H1 (cell line): Measurements from ENCODE around the gene SLC25A30. TPM values are rescaled to one million over a fixed set of nuclear protein-coding genes. Genes with fewer than 3 reads are reported as not detected.

ENCODE experiments used
- CTCF ChIA-PET: fragments of 300-600 bp; sonication (Branson Sonifier 250); formaldehyde crosslinking; loops from one replicate; lab custom pipeline; 2021; ENCODE audit not compliant: partially characterized antibody; lab: Charles Lee
- POLR2A ChIA-PET: fragments of 300-600 bp; sonication (Branson Sonifier 250); formaldehyde crosslinking; loops from one replicate; lab custom pipeline; 2021; ENCODE audit warnings: inconsistent platforms; ENCODE audit not compliant: partially characterized antibody; lab: Charles Lee
- DNase-seq, 2 experiments: peaks; one replicate each; pipeline versions ENCODE4 v3.0.0 to v3.0.0-alpha.2; 2010 to 2022; ENCODE audit warnings: low spot score in 2 of 2, low read depth in 1 of 2, mixed read lengths in 1 of 2
- FAIRE-seq: peaks from 2 replicates; lab custom pipeline; 2011; peaks lifted over from hg19 to GRCh38; lab: Jason Lieb, UNC
- H2AFZ ChIP-seq: 2 replicates; pipeline ENCODE4 v1.8.1; 2012; ENCODE audit warnings: low read length, inconsistent platforms
- H2AK5ac ChIP-seq: 2 replicates; pipeline ENCODE4 v1.6.1; 2013; ENCODE audit warnings: low read depth, low read length
- H2BK120ac ChIP-seq: replicated peaks from 2 replicates; pipeline ENCODE3; 2013; ENCODE audit warnings: low read depth, low read length, inconsistent platforms
- H2BK12ac ChIP-seq: 2 replicates; pipeline ENCODE4 v1.6.1; 2013; ENCODE audit warnings: low read depth, low read length
- H2BK15ac ChIP-seq: 2 replicates; pipeline ENCODE4 v1.6.1; 2013; ENCODE audit warnings: low read length
- H2BK20ac ChIP-seq: 2 replicates; pipeline ENCODE4 v1.6.1; 2013; ENCODE audit warnings: low read length
- H2BK5ac ChIP-seq: 2 replicates; pipeline ENCODE4 v1.6.1; 2013; ENCODE audit warnings: low read depth, low read length
- H3K14ac ChIP-seq: 2 replicates; pipeline ENCODE4 v1.6.1; 2013; ENCODE audit warnings: inconsistent platforms; ENCODE audit not compliant: insufficient read length
- H3K18ac ChIP-seq: 2 replicates; pipeline ENCODE4 v1.6.1; 2013; ENCODE audit warnings: low read length; ENCODE audit errors: extremely low read depth
- H3K23ac ChIP-seq: 2 replicates; pipeline ENCODE4 v1.6.1; 2013; ENCODE audit warnings: inconsistent platforms; ENCODE audit not compliant: insufficient read length
- H3K23me2 ChIP-seq: 2 replicates; pipeline ENCODE4 v1.6.1; 2013; ENCODE audit warnings: low read depth, low read length
- H3K27ac ChIP-seq: 2 replicates; pipeline ENCODE4 v1.6.1; 2011; ENCODE audit warnings: low read depth, low read length, inconsistent platforms
- H3K27me3 ChIP-seq, 4 experiments: replicated peaks in 1 of 4; 1 replicate in 1 of 4; 2 replicates in 3 of 4; pipeline versions ENCODE4 v1.6.1 to v1.8.1; 2011 to 2013; ENCODE audit warnings: low read length in 3 of 4, mild to moderate bottlenecking in 3 of 4, inconsistent platforms in 2 of 4, mixed read lengths in 2 of 4, moderate library complexity in 1 of 4; ENCODE audit not compliant: control insufficient read depth in 3 of 4, insufficient read depth in 3 of 4; ENCODE audit errors: extremely low read depth in 1 of 4
- H3K36me3 ChIP-seq, 4 experiments: 2 replicates each; pipeline versions ENCODE4 v1.6.1 to v1.8.1; 2011 to 2013; ENCODE audit warnings: mild to moderate bottlenecking in 4 of 4, low read length in 3 of 4, moderate library complexity in 2 of 4, control low read depth in 1 of 4, inconsistent platforms in 1 of 4; ENCODE audit not compliant: insufficient read depth in 4 of 4, control insufficient read depth in 2 of 4
- H3K4ac ChIP-seq: replicated peaks from 2 replicates; pipeline ENCODE3; 2013; ENCODE audit warnings: low read length, low read depth, mixed read lengths, inconsistent platforms; ENCODE audit not compliant: insufficient read length
- H3K4me1 ChIP-seq, 4 experiments: replicated peaks in 1 of 4; 1 replicate in 1 of 4; 2 replicates in 3 of 4; pipeline versions ENCODE4 v1.6.1 to v1.8.1; 2011 to 2013; ENCODE audit warnings: low read length in 3 of 4, inconsistent platforms in 2 of 4, mixed read lengths in 1 of 4; ENCODE audit not compliant: insufficient read depth in 4 of 4, control insufficient read depth in 3 of 4
- H3K4me2 ChIP-seq, 2 experiments: 2 replicates each; pipeline versions ENCODE4 v1.6.1 to v1.8.1; 2011 to 2013; ENCODE audit warnings: low read depth in 2 of 2, low read length in 2 of 2, control low read depth in 1 of 2, inconsistent platforms in 1 of 2, mild to moderate bottlenecking in 1 of 2; ENCODE audit not compliant: insufficient read depth in 1 of 2
- H3K4me3 ChIP-seq, 4 experiments: fragments of 200-600, 300-600 bp in 1 of 4; sonication (generic), shearing (Covaris generic), sonication (Bioruptor Twin) in 1 of 4; 2 replicates each; pipeline versions ENCODE4 v1.5.1 to v1.8.1; 2011 to 2016; ENCODE audit warnings: low read length in 4 of 4, low read depth in 3 of 4, control low read depth in 2 of 4, inconsistent platforms in 2 of 4, mild to moderate bottlenecking in 2 of 4, mixed read lengths in 1 of 4, moderate library complexity in 1 of 4; ENCODE audit not compliant: insufficient read depth in 2 of 4; ENCODE audit errors: extremely low read depth in 1 of 4
- H3K56ac ChIP-seq: replicated peaks from 2 replicates; pipeline ENCODE3; 2013; ENCODE audit warnings: low read depth, mild to moderate bottlenecking, mixed read lengths, low read length, inconsistent platforms; ENCODE audit not compliant: insufficient read length
- H3K79me1 ChIP-seq: 2 replicates; pipeline ENCODE4 v1.6.1; 2013; ENCODE audit warnings: low read depth, low read length, control low read depth
- H3K79me2 ChIP-seq, 2 experiments: 2 replicates each; pipeline versions ENCODE4 v1.6.1 to v1.8.1; 2012 to 2013; ENCODE audit warnings: low read length in 2 of 2, mild to moderate bottlenecking in 2 of 2, inconsistent platforms in 1 of 2; ENCODE audit not compliant: insufficient read depth in 2 of 2, control insufficient read depth in 1 of 2
- H3K9ac ChIP-seq, 4 experiments: replicated peaks in 1 of 4; 1 replicate in 1 of 4; 2 replicates in 3 of 4; pipeline versions ENCODE4 v1.6.1 to v1.8.1; 2011 to 2013; ENCODE audit warnings: low read depth in 3 of 4, low read length in 3 of 4, control low read depth in 2 of 4, mild to moderate bottlenecking in 2 of 4, moderate library complexity in 2 of 4, inconsistent platforms in 1 of 4; ENCODE audit errors: extremely low read depth in 1 of 4
- H3K9me3 ChIP-seq, 2 experiments: 2 replicates each; pipeline versions ENCODE4 v1.6.1 to v1.8.1; 2012 to 2013; ENCODE audit warnings: mild to moderate bottlenecking in 2 of 2, moderate library complexity in 2 of 2, control low read depth in 1 of 2, inconsistent platforms in 1 of 2, low read depth in 1 of 2, low read length in 1 of 2, mixed read lengths in 1 of 2; ENCODE audit not compliant: insufficient read depth in 2 of 2
- H4K20me1 ChIP-seq, 2 experiments: replicated peaks in 1 of 2; 2 replicates each; pipeline versions ENCODE3 to v1.8.1; 2011 to 2013; ENCODE audit warnings: inconsistent platforms in 2 of 2, low read length in 2 of 2, mild to moderate bottlenecking in 1 of 2; ENCODE audit not compliant: insufficient read depth in 2 of 2, control insufficient read depth in 1 of 2
- H4K5ac ChIP-seq: 2 replicates; pipeline ENCODE4 v1.6.1; 2013; ENCODE audit warnings: low read length, low read depth, mixed read lengths, inconsistent platforms; ENCODE audit not compliant: insufficient read length
- H4K8ac ChIP-seq: 2 replicates; pipeline ENCODE4 v1.8.0; 2013; ENCODE audit warnings: mild to moderate bottlenecking, moderate library complexity, low read length, inconsistent platforms; ENCODE audit not compliant: insufficient read depth; ENCODE audit errors: extremely low read depth
- H4K91ac ChIP-seq: replicated peaks from 2 replicates; pipeline ENCODE3; 2013; ENCODE audit warnings: low read length, mixed read lengths, inconsistent platforms; ENCODE audit not compliant: insufficient read length
- CBX5 ChIP-seq: fragments of 300-800, 300-1000 bp; sonication (generic); IDR thresholded peaks from 2 replicates; pipeline ENCODE4 v1.7.1; 2016; ENCODE audit warnings: antibody characterized with exemption, low read length, low read depth
- CTCF ChIP-seq, 3 experiments: IDR thresholded peaks; 1 replicate in 2 of 3; 2 replicates in 1 of 3; pipeline versions ENCODE4 v1.5.1 to v1.6.1; 2011; ENCODE audit warnings: low read length in 3 of 3, mild to moderate bottlenecking in 3 of 3, inconsistent platforms in 2 of 3, low read depth in 1 of 3, moderate library complexity in 1 of 3; ENCODE audit not compliant: insufficient read depth in 1 of 3; ENCODE audit errors: control extremely low read depth in 1 of 3
- GABPA ChIP-seq: IDR thresholded peaks from 2 replicates; pipeline ENCODE4 v1.6.1; 2011; ENCODE audit warnings: mild to moderate bottlenecking, low read length, moderate library complexity, borderline replicate concordance; ENCODE audit not compliant: insufficient read depth
- GTF2F1 ChIP-seq: IDR thresholded peaks from 2 replicates; pipeline ENCODE4 v1.6.1; 2012; ENCODE audit warnings: low read depth, low read length, improper control_type of control experiment, borderline replicate concordance
- HDAC2 ChIP-seq, 2 experiments: fragments of 300-600 bp in 1 of 2; sonication (generic) in 1 of 2; IDR thresholded peaks; 2 replicates each; pipeline ENCODE4 v1.6.1; 2011 to 2012; ENCODE audit warnings: low read depth in 2 of 2, low read length in 2 of 2, mild to moderate bottlenecking in 2 of 2, moderate library complexity in 2 of 2, borderline replicate concordance in 1 of 2, inconsistent platforms in 1 of 2
- KDM4A ChIP-seq: IDR thresholded peaks from one replicate; pipeline ENCODE4 v1.7.1; 2012; ENCODE audit warnings: low read depth, mild to moderate bottlenecking, moderate library complexity, low read length, inconsistent platforms; ENCODE audit not compliant: severe bottlenecking
- WGBS, 2 experiments: shearing (Covaris generic) in 1 of 2; methylation state at CpG; one replicate each; pipeline versions ENCODE4 v1.1.6 to v1.1.7; 2013 to 2015; ENCODE audit warnings: low lambda C conversion rate in 2 of 2, mixed read lengths in 2 of 2, inconsistent platforms in 1 of 2, low coverage in 1 of 2, missing lambda C conversion rate in 1 of 2; ENCODE audit not compliant: insufficient replicate concordance in 2 of 2, insufficient coverage in 1 of 2, insufficient read length in 1 of 2; ENCODE audit errors: extremely low coverage in 1 of 2, missing lambda C conversion rate in 1 of 2; 5-methylcytosine and 5-hydroxymethylcytosine counted together
- polyA plus RNA-seq, 7 experiments: library from polyadenylated mRNA; depleted of rRNA in 3 of 7; stranded (reverse) in 5 of 7; unstranded in 2 of 7; fragments of >200 nt in 5 of 7; fragments of 200-250 nt in 2 of 7; gene quantifications; 1 replicate in 5 of 7; 2 replicates in 1 of 7; 4 replicates in 1 of 7; pipeline versions ENCODE4 v1.2.1 to v1.2.3, GENCODE V29; 2011 to 2013; ENCODE audit warnings: missing spikeins in 2 of 7, mixed read lengths in 2 of 7
- total RNA-seq: library from RNA; stranded (reverse); fragmentation: NEBNext Ultra II Directional; extraction: Animal tissue kit (Norgen Biotek cat#: 25700); gene quantifications from 2 replicates; pipeline ENCODE4 v1.2.1, GENCODE V29; 2021

The SLC25A30 gene
- total and polyA plus RNA-seq, 2 of the 8 experiments (the other 6 are each of a cell fraction or from before 2014, with no cell fraction given): 2.1 to 8.7 TPM

GRCh38 chr13:45385320-45385719 is 32.9 kb downstream of the SLC25A30 start:
- no peak overlapping the region for H2AK5ac ChIP-seq
- H3K23me2 ChIP-seq: no peaks in the 10 kb centered on the region
- no peak overlapping the region for H2AFZ ChIP-seq
- no peak overlapping the region for H4K5ac ChIP-seq
- 89% methylated on average over 5 of the region's 5 CpGs; no CpG with 5 or more reads in 1 of the 2 experiments for WGBS, 2 experiments
- no peak overlapping the region for H3K27ac ChIP-seq
- H3K56ac ChIP-seq: no peak overlapping the region
- H4K8ac ChIP-seq: no peak overlapping the region
- H3K9me3 ChIP-seq: no peaks in the 10 kb centered on the region
- H3K79me1 ChIP-seq: no peaks in the 10 kb centered on the region
- no peaks in the 10 kb centered on the region for H3K79me2 ChIP-seq
- no peak overlapping the region for H2BK5ac ChIP-seq
- H3K36me3 ChIP-seq: peaks cover 0 to 5% (median 2%) of the 10 kb centered on the region in 4 experiments; a peak in 2 of 8 replicates
- no peaks in the 10 kb centered on the region for H3K4me1 ChIP-seq
- H2BK120ac ChIP-seq: no peak overlapping the region
- no peak for FAIRE-seq
- H3K14ac ChIP-seq: no peak overlapping the region
- CTCF ChIA-PET: interaction anchor here (0.5 to 4.4 kb wide), 4 partner anchors 9 to 26 kb away, joined by 3 to 18 read pairs (median 4); no protein-coding TSS in a partner anchor
- no peaks in the 10 kb centered on the region for H4K20me1 ChIP-seq
- H3K4ac ChIP-seq: no peak overlapping the region
- H3K18ac ChIP-seq: no peak overlapping the region
- no peak overlapping the region for H2BK20ac ChIP-seq
- no peak overlapping the region for H2BK15ac ChIP-seq
- TF ChIP-seq HDAC2 (IDR thresholded peaks at IDR 0.05; ENCODE audit: borderline replicate concordance in 1 of 2, low read depth in 2 of 2, low read length in 2 of 2) (no peak), CTCF (IDR thresholded peaks at IDR 0.05; ENCODE audit: control extremely low read depth in 1 of 3, insufficient read depth in 1 of 3, low read depth in 1 of 3, low read length in 3 of 3) (no peak), CBX5 (no peak), GTF2F1 (no peak), KDM4A (no peak), GABPA (no peak)
- TF ChIP-seq, all 59 proteins: peak for 0
- Histone ChIP-seq H3K27me3 (no peaks in the 10 kb centered on the region; a peak in 1 of 7 replicates), H3K9ac (no peak overlapping the region), H2BK12ac (no peak overlapping the region), H3K23ac (no peak overlapping the region), H4K91ac (no peak overlapping the region), H3K4me3 (no peak overlapping the region), H3K4me2 (no peak overlapping the region)
- DNase-seq: no peak
- POLR2A ChIA-PET: interaction anchor here (2.9 kb wide), 1 partner anchor 45 kb away, joined by 10 read pairs; the partner anchor contains the start of gene TPT1
